Immature natural killer cell (primary cell): ENCODE results near the gene GPC3. TPM values are rescaled to one million over a fixed set of nuclear protein-coding genes. Genes with fewer than 3 reads are reported as not detected.
"Not testable (repeated sequence)": the region's sequence is repeated elsewhere in the genome, so short reads cannot be mapped to it uniquely, and the experiment has no call there.

Experiments
- DNase-seq, 3 donors: peaks; one replicate each; pipeline ENCODE4 v3.0.0; 2022; ENCODE audit warnings: mixed read lengths in 1 of 3
- H3K27ac Mint-ChIP-seq, 6 donors: one replicate each; pipeline ENCODE4 v1.8.0; 2020; ENCODE audit warnings: mixed read lengths in 6 of 6, mild to moderate bottlenecking in 5 of 6, inconsistent platforms in 4 of 6, moderate library complexity in 3 of 6
- H3K27me3 Mint-ChIP-seq, 3 donors: one replicate each; pipeline ENCODE4 v1.8.0; 2020 to 2021; ENCODE audit warnings: low read depth in 3 of 3, mild to moderate bottlenecking in 3 of 3, mixed read lengths in 3 of 3, moderate library complexity in 3 of 3, inconsistent platforms in 1 of 3
- H3K36me3 Mint-ChIP-seq, 3 donors: one replicate each; pipeline ENCODE4 v1.8.0; 2020; ENCODE audit warnings: mixed read lengths in 3 of 3, inconsistent platforms in 2 of 3, mild to moderate bottlenecking in 2 of 3
- H3K4me1 Mint-ChIP-seq, 2 donors: one replicate each; pipeline ENCODE4 v1.8.0; 2020; ENCODE audit warnings: inconsistent platforms in 2 of 2, mild to moderate bottlenecking in 2 of 2, mixed read lengths in 2 of 2, moderate library complexity in 1 of 2
- H3K4me3 Mint-ChIP-seq, 5 donors: one replicate each; pipeline ENCODE4 v1.8.0; 2020; ENCODE audit warnings: mild to moderate bottlenecking in 5 of 5, mixed read lengths in 5 of 5, inconsistent platforms in 3 of 5, moderate library complexity in 3 of 5
- H3K9me3 Mint-ChIP-seq, 6 donors: one replicate each; pipeline ENCODE4 v1.8.0; 2020; ENCODE audit warnings: mild to moderate bottlenecking in 6 of 6, mixed read lengths in 6 of 6, inconsistent platforms in 4 of 6, moderate library complexity in 3 of 6
- polyA plus RNA-seq, 3 donors: library from polyadenylated mRNA; unstranded; fragments of 300-500 nt; fragmentation: Illumina TruSeq; gene quantifications; one replicate each; pipeline ENCODE4 v1.2.3, GENCODE V29; 2021

Gene GPC3
- not detected for polyA plus RNA-seq

DNA sequence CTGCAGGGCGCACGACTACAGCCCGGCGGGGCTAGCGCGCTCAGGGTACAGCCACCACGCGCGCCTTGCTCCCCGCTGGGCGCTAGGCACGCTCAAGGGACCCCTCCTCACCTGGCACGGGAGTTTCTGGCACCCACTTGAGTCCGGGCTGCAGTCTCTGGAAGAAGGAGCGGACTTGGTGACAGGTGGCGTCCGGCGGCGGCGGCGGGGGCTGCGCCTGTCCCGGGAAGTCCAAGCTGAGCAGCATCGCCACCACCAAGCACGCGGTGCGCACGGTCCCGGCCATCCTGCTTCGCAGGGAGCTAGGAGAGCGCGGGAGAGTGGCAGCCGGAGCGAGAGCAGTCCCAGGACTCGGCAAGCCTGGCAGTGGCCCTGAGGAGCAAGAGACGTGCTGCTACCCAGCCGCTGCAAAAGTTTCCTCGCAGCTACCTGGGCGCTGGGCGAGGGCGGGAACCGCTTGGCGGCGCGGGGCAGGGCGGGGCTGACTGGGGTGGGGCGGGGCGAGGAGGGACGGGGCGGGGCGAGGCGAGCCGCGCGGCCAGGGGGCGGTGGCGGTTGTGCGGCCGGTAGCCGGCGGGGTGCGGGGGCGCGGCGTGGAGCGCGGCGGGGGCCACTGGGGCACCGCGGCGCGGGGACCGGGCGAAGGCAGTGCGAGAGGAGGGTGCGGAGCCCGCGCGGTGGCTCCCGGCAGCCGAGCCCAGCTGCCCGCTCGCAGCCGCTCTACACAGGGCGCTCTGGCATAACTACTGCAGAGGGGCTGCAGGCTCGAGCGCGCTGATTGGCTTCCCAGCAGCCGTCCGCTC lies at the start of gene GPC3:
Gene GPC3, minus strand, starts transcription at position 431 of the 803 bp plus-strand sequence.
- Mint-ChIP-seq H3K9me3 (no peaks in the 10 kb centered on the region), H3K4me3 (peak within 1 kb of the TSS; percentile 63 to 84 (median 71)), H3K27me3 (peaks cover 3 to 12% (median 8%) of the 10 kb centered on the region in 3 donors), H3K36me3 (no peaks in the 10 kb centered on the region), H3K27ac (no peak within 1 kb of the TSS), H3K4me1 (peaks cover 0 to 3% of the 10 kb centered on the region in 2 donors)
- peak; percentile 14 to 30 (median 25) for DNase-seq

DNA sequence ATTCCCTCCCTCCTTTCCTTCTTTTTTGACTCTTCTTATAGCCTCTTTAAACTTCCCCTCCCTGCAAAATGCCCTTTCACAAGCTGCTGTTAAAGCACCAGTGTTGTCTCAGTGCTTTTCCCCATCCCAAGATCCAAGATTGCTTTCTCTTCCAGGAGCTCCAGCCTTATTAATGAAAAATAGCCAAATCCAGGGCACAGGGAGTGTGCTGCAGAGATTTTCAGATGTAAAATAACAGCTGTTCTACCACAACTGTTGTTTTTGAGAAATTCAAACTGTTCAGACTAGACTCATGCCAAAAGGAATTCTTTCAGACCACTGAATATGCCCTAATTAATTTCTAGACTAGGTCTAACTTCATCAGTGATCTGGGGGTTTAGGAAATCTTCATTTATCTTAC lies 47.0 kb upstream of the GPC3 start:
- Mint-ChIP-seq H3K36me3 (no peaks in the 10 kb centered on the region), H3K9me3 (no peaks in the 10 kb centered on the region), H3K27me3 (peaks cover 1 to 14% (median 2%) of the 10 kb centered on the region in 3 donors), H3K4me3 (no peak overlapping the region), H3K27ac (no peak overlapping the region), H3K4me1 (no peaks in the 10 kb centered on the region)
- DNase-seq = no peak

- no peak overlapping the region for H3K27ac Mint-ChIP-seq
- H3K4me1 Mint-ChIP-seq = peaks cover 0 to 5% of the 10 kb centered on the region in 2 donors
- no peak for DNase-seq
- H3K4me3 Mint-ChIP-seq = peak overlapping the region in 1 of 5 donors; percentile 58
- peaks cover 1 to 7% (median 2%) of the 10 kb centered on the region in 3 donors for H3K27me3 Mint-ChIP-seq
- no peaks in the 10 kb centered on the region for H3K9me3 Mint-ChIP-seq
- no peaks in the 10 kb centered on the region for H3K36me3 Mint-ChIP-seq
Observed at GRCh38 chrX:134026565-134027311, 41.3 kb upstream of the GPC3 start.

DNA sequence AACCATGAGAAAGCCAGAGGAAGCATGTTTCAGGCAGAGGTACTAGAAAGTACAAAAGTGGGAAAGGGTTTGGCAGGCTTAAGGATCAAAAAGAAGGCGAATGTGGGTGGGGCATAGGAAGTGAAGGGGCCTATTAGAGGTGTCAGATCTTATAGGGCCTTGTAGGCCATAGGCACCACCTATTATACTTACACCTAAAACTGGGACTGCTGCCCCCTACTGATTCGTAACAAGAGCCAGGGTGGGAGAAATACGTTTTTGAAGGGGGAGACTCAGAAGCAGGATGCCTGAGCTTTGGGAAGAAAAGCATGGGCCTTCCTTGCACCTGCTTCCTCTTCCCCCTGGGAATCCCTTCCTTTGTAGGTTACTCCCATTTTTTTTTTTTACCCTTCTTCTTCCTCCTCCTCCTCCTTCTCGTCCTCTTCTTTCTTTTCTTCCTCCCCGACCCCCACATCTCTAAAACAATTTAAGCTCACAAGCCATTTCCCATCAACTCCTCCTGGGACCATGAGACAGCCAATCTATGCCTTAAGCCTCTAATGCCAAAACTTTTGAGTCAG lies 40.7 kb upstream of the GPC3 start:
- no peak for DNase-seq
- Mint-ChIP-seq H3K4me1 (peaks cover 0 to 5% of the 10 kb centered on the region in 2 donors), H3K36me3 (no peaks in the 10 kb centered on the region), H3K9me3 (no peaks in the 10 kb centered on the region), H3K27me3 (peaks cover 1 to 7% (median 2%) of the 10 kb centered on the region in 3 donors), H3K27ac (no peak overlapping the region), H3K4me3 (peak overlapping the region in 1 of 5 donors; percentile 58)

GRCh38 chrX:134024686-134025377 lies 39.4 kb upstream of the GPC3 start:
- DNase-seq = no peak
- Mint-ChIP-seq H3K27me3 (peaks cover 0 to 7% (median 2%) of the 10 kb centered on the region in 3 donors), H3K4me1 (peaks cover 0 to 5% of the 10 kb centered on the region in 2 donors), H3K36me3 (no peaks in the 10 kb centered on the region), H3K27ac (no peak overlapping the region), H3K4me3 (no peak overlapping the region), H3K9me3 (no peaks in the 10 kb centered on the region)

- Mint-ChIP-seq H3K4me3 (no peak overlapping the region), H3K27ac (no peak overlapping the region), H3K9me3 (no peaks in the 10 kb centered on the region), H3K27me3 (peaks cover 0 to 7% (median 2%) of the 10 kb centered on the region in 3 donors), H3K36me3 (no peaks in the 10 kb centered on the region), H3K4me1 (peaks cover 0 to 5% of the 10 kb centered on the region in 2 donors)
- no peak for DNase-seq
Observed at GRCh38 chrX:134023851-134024281, 38.5 kb upstream of the GPC3 start.

DNA sequence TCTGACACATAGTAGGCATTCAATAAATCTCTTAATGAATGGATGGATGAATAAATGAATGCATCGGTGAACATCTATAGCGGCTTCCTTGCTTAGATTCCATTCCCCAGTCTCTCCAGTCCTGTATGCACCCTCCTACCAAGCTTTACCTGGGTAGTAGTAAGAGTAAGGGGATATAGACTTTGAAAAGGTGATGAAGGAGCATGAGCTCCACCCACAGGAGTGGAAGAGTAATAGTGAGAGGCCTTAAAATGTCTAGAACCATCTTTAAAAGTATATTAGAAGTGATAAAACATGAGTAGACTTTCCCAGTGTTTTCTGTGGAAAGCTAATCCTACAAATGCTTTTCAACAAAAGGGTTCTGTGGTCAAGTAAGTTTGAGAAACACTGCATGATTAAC lies 35.5 kb upstream of the GPC3 start:
- Mint-ChIP-seq H3K36me3 (no peaks in the 10 kb centered on the region), H3K9me3 (no peaks in the 10 kb centered on the region), H3K4me1 (no peaks in the 10 kb centered on the region), H3K4me3 (no peak overlapping the region), H3K27ac (no peak overlapping the region), H3K27me3 (peaks cover 0 to 8% (median 2%) of the 10 kb centered on the region in 3 donors)
- DNase-seq = no peak

GRCh38 chrX:134019567-134020206 lies 34.3 kb upstream of the GPC3 start:
- H3K27ac Mint-ChIP-seq = no peak overlapping the region
- H3K9me3 Mint-ChIP-seq = no peaks in the 10 kb centered on the region
- H3K4me3 Mint-ChIP-seq = no peak overlapping the region
- no peaks in the 10 kb centered on the region for H3K36me3 Mint-ChIP-seq
- H3K4me1 Mint-ChIP-seq = no peaks in the 10 kb centered on the region
- DNase-seq = no peak
- peaks cover 0 to 6% (median 2%) of the 10 kb centered on the region in 3 donors for H3K27me3 Mint-ChIP-seq

GRCh38 chrX:134016309-134016708 lies 30.9 kb upstream of the GPC3 start:
- H3K9me3 Mint-ChIP-seq, H3K4me3 Mint-ChIP-seq, DNase-seq, H3K4me1 Mint-ChIP-seq, H3K27me3 Mint-ChIP-seq, H3K36me3 Mint-ChIP-seq: not testable (repeated sequence)
- H3K27ac Mint-ChIP-seq = peak overlapping the region in 1 of 6 donors; percentile 2

DNA sequence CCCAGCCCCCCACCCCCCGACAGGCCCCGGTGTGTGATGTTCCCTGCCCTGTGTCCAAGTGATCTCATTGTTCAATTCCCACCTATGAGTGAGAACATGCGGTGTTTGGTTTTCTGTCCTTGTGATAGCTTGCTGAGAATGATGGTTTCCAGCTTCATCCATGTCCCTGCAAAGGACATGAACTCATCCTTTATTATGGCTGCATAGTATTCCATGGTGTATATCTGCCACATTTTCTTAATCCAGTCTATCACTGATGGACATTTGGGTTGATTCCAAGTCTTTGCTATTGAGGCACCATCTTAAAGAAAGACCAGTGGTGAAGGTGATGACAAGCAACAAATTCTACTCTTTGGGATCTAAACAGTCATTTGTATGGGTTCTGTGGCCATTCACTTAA lies 30.1 kb upstream of the GPC3 start:
- H3K4me3 Mint-ChIP-seq, H3K27me3 Mint-ChIP-seq: not testable (repeated sequence)

DNA sequence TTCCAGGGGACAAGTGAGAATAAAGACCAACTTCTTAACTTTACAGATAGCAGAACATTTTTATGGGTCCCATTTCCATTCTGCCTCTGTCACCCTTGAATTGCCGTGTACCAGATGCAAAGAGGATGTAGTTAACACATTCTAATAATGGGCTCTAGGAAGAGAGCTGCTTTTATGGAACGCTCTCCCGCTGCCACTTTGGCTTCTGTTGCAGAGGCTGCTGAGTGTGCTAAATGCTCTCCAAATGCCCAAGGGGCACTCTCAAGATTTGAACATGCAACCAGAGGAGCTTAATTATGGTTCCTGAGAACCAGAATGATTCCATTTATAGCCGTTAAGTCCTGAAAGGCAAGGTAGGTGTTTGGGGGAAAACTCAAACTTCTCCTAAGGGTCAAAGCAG lies 28.1 kb upstream of the GPC3 start:
- Mint-ChIP-seq H3K4me3 (no peak overlapping the region), H3K9me3 (no peaks in the 10 kb centered on the region), H3K4me1 (no peaks in the 10 kb centered on the region), H3K36me3 (no peaks in the 10 kb centered on the region), H3K27me3 (peaks cover 0 to 4% (median 3%) of the 10 kb centered on the region in 3 donors), H3K27ac (no peak overlapping the region)
- no peak for DNase-seq

More for the DNA sequence above, 30.1 kb upstream of the GPC3 start:
- DNase-seq, H3K9me3 Mint-ChIP-seq, H3K36me3 Mint-ChIP-seq, H3K27ac Mint-ChIP-seq, H3K4me1 Mint-ChIP-seq: not testable (repeated sequence)

GRCh38 chrX:134013092-134013497 lies 27.7 kb upstream of the GPC3 start:
- no peak overlapping the region for H3K27ac Mint-ChIP-seq
- H3K36me3 Mint-ChIP-seq = no peaks in the 10 kb centered on the region
- H3K27me3 Mint-ChIP-seq = peaks cover 0 to 4% (median 3%) of the 10 kb centered on the region in 3 donors
- no peaks in the 10 kb centered on the region for H3K9me3 Mint-ChIP-seq
- H3K4me1 Mint-ChIP-seq = no peaks in the 10 kb centered on the region
- H3K4me3 Mint-ChIP-seq = no peak overlapping the region
- no peak for DNase-seq

- DNase-seq = no peak
- no peaks in the 10 kb centered on the region for H3K4me1 Mint-ChIP-seq
- no peak overlapping the region for H3K4me3 Mint-ChIP-seq
Observed at GRCh38 chrX:134010690-134011089, 25.3 kb upstream of the GPC3 start.

More at GRCh38 chrX:134010690-134011089, 25.3 kb upstream of the GPC3 start:
- peaks cover 0 to 2% (median 2%) of the 10 kb centered on the region in 3 donors for H3K27me3 Mint-ChIP-seq
- H3K9me3 Mint-ChIP-seq = peaks cover 0 to 1% (median 0%) of the 10 kb centered on the region in 6 donors
- no peaks in the 10 kb centered on the region for H3K36me3 Mint-ChIP-seq
- no peak overlapping the region for H3K27ac Mint-ChIP-seq
